GM23338 (cell line): Measurements from ENCODE around the gene TMEM135. TPM values are rescaled to one million over a fixed set of nuclear protein-coding genes. Genes with fewer than 3 reads are reported as not detected.

Experiments
- ATAC-seq: fragments of 200-7000 bp; cut with Tn5 transposase; 3 replicates; pipeline ENCODE4 v1.9.1; 2020
- DNase-seq: peaks from one replicate; pipeline ENCODE4 v3.0.0-alpha.2; 2015; ENCODE audit warnings: low spot score
- H2AFZ ChIP-seq: fragments of 200-600 bp; sonication (generic); 2 replicates; pipeline ENCODE4 v1.8.0; 2016; ENCODE audit warnings: antibody characterized with exemption, mild to moderate bottlenecking, moderate library complexity
- H3F3A ChIP-seq: fragments of 200-600 bp; sonication (generic); replicated peaks from 2 replicates; pipeline ENCODE4 v1.8.0; 2017; ENCODE audit warnings: antibody characterized with exemption, mixed run types, low read depth
- H3K27ac ChIP-seq: fragments of 200-600 bp; sonication (generic); 2 replicates; pipeline ENCODE4 v1.6.1; 2016; ENCODE audit warnings: low read depth
- H3K27me3 ChIP-seq: fragments of 200-600 bp; sonication (generic); 2 replicates; pipeline ENCODE4 v1.8.0; 2016; ENCODE audit warnings: mild to moderate bottlenecking, mixed run types, moderate library complexity; ENCODE audit not compliant: insufficient read depth
- H3K36me3 ChIP-seq: fragments of 200-600 bp; sonication (generic); 2 replicates; pipeline ENCODE4 v1.8.0; 2016; ENCODE audit warnings: mild to moderate bottlenecking; ENCODE audit not compliant: insufficient read depth
- H3K4me1 ChIP-seq: fragments of 200-600 bp; sonication (generic); 2 replicates; pipeline ENCODE4 v1.8.0; 2016; ENCODE audit warnings: mild to moderate bottlenecking, moderate library complexity; ENCODE audit not compliant: insufficient read depth
- H3K4me2 ChIP-seq: fragments of 200-600 bp; sonication (generic); 2 replicates; pipeline ENCODE4 v1.7.1; 2017; ENCODE audit warnings: mixed run types
- H3K4me3 ChIP-seq: fragments of 200-600 bp; sonication (generic); 2 replicates; pipeline ENCODE4 v1.6.1; 2016; ENCODE audit warnings: mixed run types
- H3K79me2 ChIP-seq: fragments of 200-600 bp; sonication (generic); replicated peaks from 2 replicates; pipeline ENCODE4 v1.8.0; 2017; ENCODE audit warnings: mild to moderate bottlenecking; ENCODE audit not compliant: insufficient read depth
- H3K9me2 ChIP-seq: fragments of 200-600 bp; sonication (generic); 2 replicates; pipeline ENCODE4 v1.8.0; 2017; ENCODE audit not compliant: insufficient read depth
- H4K20me1 ChIP-seq: fragments of 200-600 bp; sonication (generic); replicated peaks from 2 replicates; pipeline ENCODE4 v1.8.0; 2017; ENCODE audit warnings: mild to moderate bottlenecking; ENCODE audit not compliant: insufficient read depth
- H3K27ac Mint-ChIP-seq: 2 replicates; pipeline ENCODE4 v1.8.0; 2020; ENCODE audit warnings: inconsistent platforms, mild to moderate bottlenecking, moderate library complexity, mixed read lengths
- H3K27me3 Mint-ChIP-seq: 3 replicates; pipeline ENCODE4 v1.8.0; 2022; ENCODE audit warnings: low read depth, mild to moderate bottlenecking, moderate library complexity, mixed read lengths, inconsistent platforms; ENCODE audit not compliant: insufficient read depth, poor library complexity
- H3K36me3 Mint-ChIP-seq: 3 replicates; pipeline ENCODE4 v1.8.0; 2021; ENCODE audit warnings: low read depth, mild to moderate bottlenecking, inconsistent platforms, moderate library complexity, mixed read lengths
- H3K4me1 Mint-ChIP-seq: 3 replicates; pipeline ENCODE4 v1.8.0; 2020; ENCODE audit warnings: mild to moderate bottlenecking, inconsistent platforms, mixed read lengths
- H3K4me3 Mint-ChIP-seq: 3 replicates; pipeline ENCODE4 v1.8.0; 2021; ENCODE audit warnings: moderate library complexity, mild to moderate bottlenecking, inconsistent platforms, mixed read lengths
- H3K9me3 Mint-ChIP-seq: 3 replicates; pipeline ENCODE4 v1.8.0; 2020; ENCODE audit warnings: moderate library complexity, mild to moderate bottlenecking, inconsistent platforms, mixed read lengths
- CREB1 ChIP-seq: fragments of 250-450 bp; sonication (Bioruptor Pico); IDR thresholded peaks from 2 replicates; pipeline ENCODE4 v1.5.0; 2020; ENCODE audit warnings: low read depth, mild to moderate bottlenecking, moderate library complexity
- EZH2phosphoT487 ChIP-seq: fragments of 200-600 bp; sonication (generic); IDR thresholded peaks from one replicate; pipeline ENCODE4 v1.8.1; 2018; ENCODE audit warnings: antibody characterized with exemption; ENCODE audit not compliant: unreplicated experiment
- JUNB ChIP-seq: IDR thresholded peaks from one replicate; pipeline ENCODE4 v1.6.1; 2016; ENCODE audit warnings: antibody characterized with exemption; ENCODE audit not compliant: unreplicated experiment
- NANOG ChIP-seq: IDR thresholded peaks from 2 replicates; pipeline ENCODE4 v1.6.1; 2016; ENCODE audit warnings: antibody characterized with exemption, borderline replicate concordance
- POLR2AphosphoS5 ChIP-seq: IDR thresholded peaks from 2 replicates; pipeline ENCODE4 v1.6.1; 2016; ENCODE audit warnings: antibody characterized with exemption, low read depth
- STAT1 ChIP-seq: IDR thresholded peaks from one replicate; pipeline ENCODE4 v1.6.1; 2016; ENCODE audit warnings: antibody characterized with exemption; ENCODE audit not compliant: unreplicated experiment
- ZNF114 ChIP-seq: fragments of 250-450 bp; sonication (Bioruptor Pico); IDR thresholded peaks from 2 replicates; pipeline ENCODE4 v1.5.0; 2020; ENCODE audit warnings: mild to moderate bottlenecking, moderate library complexity
- ZNF331 ChIP-seq: fragments of 250-450 bp; sonication (Bioruptor Pico); IDR thresholded peaks from 2 replicates; pipeline ENCODE4 v1.5.0; 2020; ENCODE audit warnings: low read depth, mild to moderate bottlenecking, moderate library complexity
- polyA plus RNA-seq: library from polyadenylated mRNA; unstranded; fragments of >200 nt; fragmentation: Nextera tagmentation; extraction: Ambion mirVana; gene quantifications from 2 replicates; pipeline ENCODE4 v1.2.1, GENCODE V29; 2016
- total RNA-seq: library from RNA; depleted of rRNA; stranded (reverse); fragments of >200 nt; shearing (Covaris generic); gene quantifications from 2 replicates; pipeline ENCODE4 v1.2.3, GENCODE V29; 2014
- TF ChIP-seq, protein P1 (sequence below): fragments of 250-450 bp; sonication (Bioruptor Pico); IDR thresholded peaks from 2 replicates; pipeline ENCODE4 v1.5.0; 2020; ENCODE audit warnings: mild to moderate bottlenecking, moderate library complexity
- TF ChIP-seq, protein P2 (sequence below): IDR thresholded peaks from 2 replicates; pipeline ENCODE4 v1.6.1; 2016; ENCODE audit warnings: antibody characterized with exemption
- TF ChIP-seq, protein P3 (sequence below), 2 experiments: fragments of 200-600 bp in 1 of 2; sonication (generic) in 1 of 2; conservative IDR thresholded peaks; 2 replicates each; pipeline versions ENCODE4 v1.5.1 to v1.6.1; 2016 to 2017; ENCODE audit warnings: antibody characterized with exemption in 2 of 2, low read depth in 2 of 2, mild to moderate bottlenecking in 2 of 2, moderate library complexity in 1 of 2

Gene TMEM135
- total and polyA plus RNA-seq, 2 experiments from 2014 or later = 23.4 to 49.9 TPM

DNA sequence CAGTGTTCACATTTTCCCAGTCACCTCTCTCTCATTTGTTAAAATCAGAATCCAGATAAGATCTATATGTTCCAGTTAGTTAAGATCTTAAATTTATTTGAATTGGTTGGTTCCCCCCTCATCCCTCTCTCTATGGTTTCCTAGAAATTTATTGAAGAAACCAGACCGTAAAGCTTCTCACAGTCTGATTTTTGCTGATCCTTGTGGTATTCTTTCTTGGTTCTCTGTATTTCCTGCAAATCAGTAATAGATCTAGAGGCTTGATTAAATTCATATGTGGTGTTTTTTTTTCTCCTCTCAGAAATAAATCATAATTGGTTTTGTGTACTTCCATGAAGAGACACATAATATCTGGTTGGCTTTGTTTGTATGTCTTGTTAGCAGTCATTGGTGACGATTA is 147.5 kb downstream of the TMEM135 start (continued):
- TF ChIP-seq, protein P1, sequence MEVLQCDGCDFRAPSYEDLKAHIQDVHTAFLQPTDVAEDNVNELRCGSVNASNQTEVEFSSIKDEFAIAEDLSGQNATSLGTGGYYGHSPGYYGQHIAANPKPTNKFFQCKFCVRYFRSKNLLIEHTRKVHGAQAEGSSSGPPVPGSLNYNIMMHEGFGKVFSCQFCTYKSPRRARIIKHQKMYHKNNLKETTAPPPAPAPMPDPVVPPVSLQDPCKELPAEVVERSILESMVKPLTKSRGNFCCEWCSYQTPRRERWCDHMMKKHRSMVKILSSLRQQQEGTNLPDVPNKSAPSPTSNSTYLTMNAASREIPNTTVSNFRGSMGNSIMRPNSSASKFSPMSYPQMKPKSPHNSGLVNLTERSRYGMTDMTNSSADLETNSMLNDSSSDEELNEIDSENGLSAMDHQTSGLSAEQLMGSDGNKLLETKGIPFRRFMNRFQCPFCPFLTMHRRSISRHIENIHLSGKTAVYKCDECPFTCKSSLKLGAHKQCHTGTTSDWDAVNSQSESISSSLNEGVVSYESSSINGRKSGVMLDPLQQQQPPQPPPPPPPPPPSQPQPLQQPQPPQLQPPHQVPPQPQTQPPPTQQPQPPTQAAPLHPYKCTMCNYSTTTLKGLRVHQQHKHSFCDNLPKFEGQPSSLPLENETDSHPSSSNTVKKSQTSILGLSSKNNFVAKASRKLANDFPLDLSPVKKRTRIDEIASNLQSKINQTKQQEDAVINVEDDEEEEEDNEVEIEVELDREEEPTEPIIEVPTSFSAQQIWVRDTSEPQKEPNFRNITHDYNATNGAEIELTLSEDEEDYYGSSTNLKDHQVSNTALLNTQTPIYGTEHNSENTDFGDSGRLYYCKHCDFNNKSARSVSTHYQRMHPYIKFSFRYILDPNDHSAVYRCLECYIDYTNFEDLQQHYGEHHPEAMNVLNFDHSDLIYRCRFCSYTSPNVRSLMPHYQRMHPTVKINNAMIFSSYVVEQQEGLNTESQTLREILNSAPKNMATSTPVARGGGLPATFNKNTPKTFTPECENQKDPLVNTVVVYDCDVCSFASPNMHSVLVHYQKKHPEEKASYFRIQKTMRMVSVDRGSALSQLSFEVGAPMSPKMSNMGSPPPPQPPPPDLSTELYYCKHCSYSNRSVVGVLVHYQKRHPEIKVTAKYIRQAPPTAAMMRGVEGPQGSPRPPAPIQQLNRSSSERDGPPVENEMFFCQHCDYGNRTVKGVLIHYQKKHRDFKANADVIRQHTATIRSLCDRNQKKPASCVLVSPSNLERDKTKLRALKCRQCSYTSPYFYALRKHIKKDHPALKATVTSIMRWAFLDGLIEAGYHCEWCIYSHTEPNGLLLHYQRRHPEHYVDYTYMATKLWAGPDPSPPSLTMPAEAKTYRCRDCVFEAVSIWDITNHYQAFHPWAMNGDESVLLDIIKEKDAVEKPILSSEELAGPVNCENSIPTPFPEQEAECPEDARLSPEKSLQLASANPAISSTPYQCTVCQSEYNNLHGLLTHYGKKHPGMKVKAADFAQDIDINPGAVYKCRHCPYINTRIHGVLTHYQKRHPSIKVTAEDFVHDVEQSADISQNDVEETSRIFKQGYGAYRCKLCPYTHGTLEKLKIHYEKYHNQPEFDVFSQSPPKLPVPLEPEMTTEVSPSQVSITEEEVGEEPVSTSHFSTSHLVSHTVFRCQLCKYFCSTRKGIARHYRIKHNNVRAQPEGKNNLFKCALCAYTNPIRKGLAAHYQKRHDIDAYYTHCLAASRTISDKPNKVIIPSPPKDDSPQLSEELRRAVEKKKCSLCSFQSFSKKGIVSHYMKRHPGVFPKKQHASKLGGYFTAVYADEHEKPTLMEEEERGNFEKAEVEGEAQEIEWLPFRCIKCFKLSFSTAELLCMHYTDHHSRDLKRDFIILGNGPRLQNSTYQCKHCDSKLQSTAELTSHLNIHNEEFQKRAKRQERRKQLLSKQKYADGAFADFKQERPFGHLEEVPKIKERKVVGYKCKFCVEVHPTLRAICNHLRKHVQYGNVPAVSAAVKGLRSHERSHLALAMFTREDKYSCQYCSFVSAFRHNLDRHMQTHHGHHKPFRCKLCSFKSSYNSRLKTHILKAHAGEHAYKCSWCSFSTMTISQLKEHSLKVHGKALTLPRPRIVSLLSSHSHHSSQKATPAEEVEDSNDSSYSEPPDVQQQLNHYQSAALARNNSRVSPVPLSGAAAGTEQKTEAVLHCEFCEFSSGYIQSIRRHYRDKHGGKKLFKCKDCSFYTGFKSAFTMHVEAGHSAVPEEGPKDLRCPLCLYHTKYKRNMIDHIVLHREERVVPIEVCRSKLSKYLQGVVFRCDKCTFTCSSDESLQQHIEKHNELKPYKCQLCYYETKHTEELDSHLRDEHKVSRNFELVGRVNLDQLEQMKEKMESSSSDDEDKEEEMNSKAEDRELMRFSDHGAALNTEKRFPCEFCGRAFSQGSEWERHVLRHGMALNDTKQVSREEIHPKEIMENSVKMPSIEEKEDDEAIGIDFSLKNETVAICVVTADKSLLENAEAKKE = no peak
- TF ChIP-seq POLR2AphosphoS5 (no peak), ZNF331 (CRISPR knock-in tag) (no peak)

DNA sequence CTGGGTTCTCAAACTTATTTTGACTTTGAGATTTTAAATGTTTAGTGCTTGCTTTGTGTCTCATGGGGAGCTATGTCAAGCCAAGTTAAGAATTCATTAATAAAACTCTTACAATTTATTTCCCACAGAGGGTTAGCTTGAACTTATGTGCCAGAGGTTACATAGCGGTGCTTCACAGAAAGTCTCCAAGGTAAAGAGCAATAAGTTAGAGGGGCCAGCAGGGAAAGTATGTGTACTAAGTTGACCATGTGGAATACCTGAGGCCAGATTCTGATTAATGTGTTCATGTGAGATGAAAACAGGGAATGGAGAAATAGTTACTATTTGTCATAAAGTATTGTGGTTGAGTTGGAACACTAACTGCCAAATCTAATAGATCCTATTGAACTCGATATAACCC is 149.3 kb downstream of the TMEM135 start:
- Histone ChIP-seq H3K36me3 (no peaks in the 10 kb centered on the region), H3K27me3 (no peaks in the 10 kb centered on the region), H3K79me2 (no peaks in the 10 kb centered on the region), H3K4me1 (no peaks in the 10 kb centered on the region), H3K4me3 (no peak overlapping the region), H4K20me1 (no peaks in the 10 kb centered on the region), H3K9me2 (no peaks in the 10 kb centered on the region), H2AFZ (no peak overlapping the region), H3K27ac (no peak overlapping the region), H3F3A (no peaks in the 10 kb centered on the region), H3K4me2 (no peak overlapping the region)
- no peaks in the 10 kb centered on the region for H3K9me3 Mint-ChIP-seq
- H3K27me3 Mint-ChIP-seq = no peaks in the 10 kb centered on the region
- no peak for TF ChIP-seq EZH2phosphoT487
- no peak for TF ChIP-seq STAT1
- TF ChIP-seq, protein P2, sequence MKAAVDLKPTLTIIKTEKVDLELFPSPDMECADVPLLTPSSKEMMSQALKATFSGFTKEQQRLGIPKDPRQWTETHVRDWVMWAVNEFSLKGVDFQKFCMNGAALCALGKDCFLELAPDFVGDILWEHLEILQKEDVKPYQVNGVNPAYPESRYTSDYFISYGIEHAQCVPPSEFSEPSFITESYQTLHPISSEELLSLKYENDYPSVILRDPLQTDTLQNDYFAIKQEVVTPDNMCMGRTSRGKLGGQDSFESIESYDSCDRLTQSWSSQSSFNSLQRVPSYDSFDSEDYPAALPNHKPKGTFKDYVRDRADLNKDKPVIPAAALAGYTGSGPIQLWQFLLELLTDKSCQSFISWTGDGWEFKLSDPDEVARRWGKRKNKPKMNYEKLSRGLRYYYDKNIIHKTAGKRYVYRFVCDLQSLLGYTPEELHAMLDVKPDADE = no peak
- TF ChIP-seq ZNF114 (CRISPR knock-in tag) = no peak
- TF ChIP-seq, protein P3, sequence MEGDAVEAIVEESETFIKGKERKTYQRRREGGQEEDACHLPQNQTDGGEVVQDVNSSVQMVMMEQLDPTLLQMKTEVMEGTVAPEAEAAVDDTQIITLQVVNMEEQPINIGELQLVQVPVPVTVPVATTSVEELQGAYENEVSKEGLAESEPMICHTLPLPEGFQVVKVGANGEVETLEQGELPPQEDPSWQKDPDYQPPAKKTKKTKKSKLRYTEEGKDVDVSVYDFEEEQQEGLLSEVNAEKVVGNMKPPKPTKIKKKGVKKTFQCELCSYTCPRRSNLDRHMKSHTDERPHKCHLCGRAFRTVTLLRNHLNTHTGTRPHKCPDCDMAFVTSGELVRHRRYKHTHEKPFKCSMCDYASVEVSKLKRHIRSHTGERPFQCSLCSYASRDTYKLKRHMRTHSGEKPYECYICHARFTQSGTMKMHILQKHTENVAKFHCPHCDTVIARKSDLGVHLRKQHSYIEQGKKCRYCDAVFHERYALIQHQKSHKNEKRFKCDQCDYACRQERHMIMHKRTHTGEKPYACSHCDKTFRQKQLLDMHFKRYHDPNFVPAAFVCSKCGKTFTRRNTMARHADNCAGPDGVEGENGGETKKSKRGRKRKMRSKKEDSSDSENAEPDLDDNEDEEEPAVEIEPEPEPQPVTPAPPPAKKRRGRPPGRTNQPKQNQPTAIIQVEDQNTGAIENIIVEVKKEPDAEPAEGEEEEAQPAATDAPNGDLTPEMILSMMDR (conservative IDR thresholded peaks at IDR 0.05; ENCODE audit: low read depth in 2 of 2) = no peak
- no peak for TF ChIP-seq JUNB
- TF ChIP-seq CREB1 (CRISPR knock-in tag) = no peak
- no peak for TF ChIP-seq NANOG
- no peak for DNase-seq
- H3K4me3 Mint-ChIP-seq = no peak overlapping the region
- ATAC-seq = no peak
- H3K27ac Mint-ChIP-seq = no peak overlapping the region
- no peaks in the 10 kb centered on the region for H3K4me1 Mint-ChIP-seq
- H3K36me3 Mint-ChIP-seq = no peaks in the 10 kb centered on the region
